H1 (cell line): Measurements from ENCODE around the gene GNG8. TPM values are rescaled to one million over a fixed set of nuclear protein-coding genes. Genes with fewer than 3 reads are reported as not detected.

Experiments used
- CTCF ChIA-PET: fragments of 300-600 bp; sonication (Branson Sonifier 250); formaldehyde crosslinking; loops from one replicate; lab custom pipeline; 2021; ENCODE audit not compliant: partially characterized antibody; lab: Charles Lee
- POLR2A ChIA-PET: fragments of 300-600 bp; sonication (Branson Sonifier 250); formaldehyde crosslinking; loops from one replicate; lab custom pipeline; 2021; ENCODE audit warnings: inconsistent platforms; ENCODE audit not compliant: partially characterized antibody; lab: Charles Lee
- DNase-seq, 2 experiments: peaks; one replicate each; pipeline versions ENCODE4 v3.0.0 to v3.0.0-alpha.2; 2010 to 2022; ENCODE audit warnings: low spot score in 2 of 2, low read depth in 1 of 2, mixed read lengths in 1 of 2
- FAIRE-seq: peaks from 2 replicates; lab custom pipeline; 2011; peaks lifted over from hg19 to GRCh38; lab: Jason Lieb, UNC
- H2AFZ ChIP-seq: 2 replicates; pipeline ENCODE4 v1.8.1; 2012; ENCODE audit warnings: low read length, inconsistent platforms
- H2AK5ac ChIP-seq: 2 replicates; pipeline ENCODE4 v1.6.1; 2013; ENCODE audit warnings: low read depth, low read length
- H2BK120ac ChIP-seq: replicated peaks from 2 replicates; pipeline ENCODE3; 2013; ENCODE audit warnings: low read depth, low read length, inconsistent platforms
- H2BK12ac ChIP-seq: 2 replicates; pipeline ENCODE4 v1.6.1; 2013; ENCODE audit warnings: low read depth, low read length
- H2BK15ac ChIP-seq: 2 replicates; pipeline ENCODE4 v1.6.1; 2013; ENCODE audit warnings: low read length
- H2BK20ac ChIP-seq: 2 replicates; pipeline ENCODE4 v1.6.1; 2013; ENCODE audit warnings: low read length
- H2BK5ac ChIP-seq: 2 replicates; pipeline ENCODE4 v1.6.1; 2013; ENCODE audit warnings: low read depth, low read length
- H3K14ac ChIP-seq: 2 replicates; pipeline ENCODE4 v1.6.1; 2013; ENCODE audit warnings: inconsistent platforms; ENCODE audit not compliant: insufficient read length
- H3K18ac ChIP-seq: 2 replicates; pipeline ENCODE4 v1.6.1; 2013; ENCODE audit warnings: low read length; ENCODE audit errors: extremely low read depth
- H3K23ac ChIP-seq: 2 replicates; pipeline ENCODE4 v1.6.1; 2013; ENCODE audit warnings: inconsistent platforms; ENCODE audit not compliant: insufficient read length
- H3K23me2 ChIP-seq: 2 replicates; pipeline ENCODE4 v1.6.1; 2013; ENCODE audit warnings: low read depth, low read length
- H3K27ac ChIP-seq: 2 replicates; pipeline ENCODE4 v1.6.1; 2011; ENCODE audit warnings: low read depth, low read length, inconsistent platforms
- H3K27me3 ChIP-seq, 4 experiments: replicated peaks in 1 of 4; 1 replicate in 1 of 4; 2 replicates in 3 of 4; pipeline versions ENCODE4 v1.6.1 to v1.8.1; 2011 to 2013; ENCODE audit warnings: low read length in 3 of 4, mild to moderate bottlenecking in 3 of 4, inconsistent platforms in 2 of 4, mixed read lengths in 2 of 4, moderate library complexity in 1 of 4; ENCODE audit not compliant: control insufficient read depth in 3 of 4, insufficient read depth in 3 of 4; ENCODE audit errors: extremely low read depth in 1 of 4
- H3K36me3 ChIP-seq, 4 experiments: 2 replicates each; pipeline versions ENCODE4 v1.6.1 to v1.8.1; 2011 to 2013; ENCODE audit warnings: mild to moderate bottlenecking in 4 of 4, low read length in 3 of 4, moderate library complexity in 2 of 4, control low read depth in 1 of 4, inconsistent platforms in 1 of 4; ENCODE audit not compliant: insufficient read depth in 4 of 4, control insufficient read depth in 2 of 4
- H3K4ac ChIP-seq: replicated peaks from 2 replicates; pipeline ENCODE3; 2013; ENCODE audit warnings: low read length, low read depth, mixed read lengths, inconsistent platforms; ENCODE audit not compliant: insufficient read length
- H3K4me1 ChIP-seq, 4 experiments: replicated peaks in 1 of 4; 1 replicate in 1 of 4; 2 replicates in 3 of 4; pipeline versions ENCODE4 v1.6.1 to v1.8.1; 2011 to 2013; ENCODE audit warnings: low read length in 3 of 4, inconsistent platforms in 2 of 4, mixed read lengths in 1 of 4; ENCODE audit not compliant: insufficient read depth in 4 of 4, control insufficient read depth in 3 of 4
- H3K4me2 ChIP-seq, 2 experiments: 2 replicates each; pipeline versions ENCODE4 v1.6.1 to v1.8.1; 2011 to 2013; ENCODE audit warnings: low read depth in 2 of 2, low read length in 2 of 2, control low read depth in 1 of 2, inconsistent platforms in 1 of 2, mild to moderate bottlenecking in 1 of 2; ENCODE audit not compliant: insufficient read depth in 1 of 2
- H3K4me3 ChIP-seq, 4 experiments: fragments of 200-600, 300-600 bp in 1 of 4; sonication (generic), shearing (Covaris generic), sonication (Bioruptor Twin) in 1 of 4; 2 replicates each; pipeline versions ENCODE4 v1.5.1 to v1.8.1; 2011 to 2016; ENCODE audit warnings: low read length in 4 of 4, low read depth in 3 of 4, control low read depth in 2 of 4, inconsistent platforms in 2 of 4, mild to moderate bottlenecking in 2 of 4, mixed read lengths in 1 of 4, moderate library complexity in 1 of 4; ENCODE audit not compliant: insufficient read depth in 2 of 4; ENCODE audit errors: extremely low read depth in 1 of 4
- H3K56ac ChIP-seq: replicated peaks from 2 replicates; pipeline ENCODE3; 2013; ENCODE audit warnings: low read depth, mild to moderate bottlenecking, mixed read lengths, low read length, inconsistent platforms; ENCODE audit not compliant: insufficient read length
- H3K79me1 ChIP-seq: 2 replicates; pipeline ENCODE4 v1.6.1; 2013; ENCODE audit warnings: low read depth, low read length, control low read depth
- H3K79me2 ChIP-seq, 2 experiments: 2 replicates each; pipeline versions ENCODE4 v1.6.1 to v1.8.1; 2012 to 2013; ENCODE audit warnings: low read length in 2 of 2, mild to moderate bottlenecking in 2 of 2, inconsistent platforms in 1 of 2; ENCODE audit not compliant: insufficient read depth in 2 of 2, control insufficient read depth in 1 of 2
- H3K9ac ChIP-seq, 4 experiments: replicated peaks in 1 of 4; 1 replicate in 1 of 4; 2 replicates in 3 of 4; pipeline versions ENCODE4 v1.6.1 to v1.8.1; 2011 to 2013; ENCODE audit warnings: low read depth in 3 of 4, low read length in 3 of 4, control low read depth in 2 of 4, mild to moderate bottlenecking in 2 of 4, moderate library complexity in 2 of 4, inconsistent platforms in 1 of 4; ENCODE audit errors: extremely low read depth in 1 of 4
- H3K9me3 ChIP-seq, 2 experiments: 2 replicates each; pipeline versions ENCODE4 v1.6.1 to v1.8.1; 2012 to 2013; ENCODE audit warnings: mild to moderate bottlenecking in 2 of 2, moderate library complexity in 2 of 2, control low read depth in 1 of 2, inconsistent platforms in 1 of 2, low read depth in 1 of 2, low read length in 1 of 2, mixed read lengths in 1 of 2; ENCODE audit not compliant: insufficient read depth in 2 of 2
- H4K20me1 ChIP-seq, 2 experiments: replicated peaks in 1 of 2; 2 replicates each; pipeline versions ENCODE3 to v1.8.1; 2011 to 2013; ENCODE audit warnings: inconsistent platforms in 2 of 2, low read length in 2 of 2, mild to moderate bottlenecking in 1 of 2; ENCODE audit not compliant: insufficient read depth in 2 of 2, control insufficient read depth in 1 of 2
- H4K5ac ChIP-seq: 2 replicates; pipeline ENCODE4 v1.6.1; 2013; ENCODE audit warnings: low read length, low read depth, mixed read lengths, inconsistent platforms; ENCODE audit not compliant: insufficient read length
- H4K8ac ChIP-seq: 2 replicates; pipeline ENCODE4 v1.8.0; 2013; ENCODE audit warnings: mild to moderate bottlenecking, moderate library complexity, low read length, inconsistent platforms; ENCODE audit not compliant: insufficient read depth; ENCODE audit errors: extremely low read depth
- H4K91ac ChIP-seq: replicated peaks from 2 replicates; pipeline ENCODE3; 2013; ENCODE audit warnings: low read length, mixed read lengths, inconsistent platforms; ENCODE audit not compliant: insufficient read length
- BACH1 ChIP-seq: IDR thresholded peaks from 2 replicates; pipeline ENCODE4 v1.6.1; 2012; ENCODE audit warnings: low read length, improper control_type of control experiment
- CEBPB ChIP-seq: IDR thresholded peaks from 2 replicates; pipeline ENCODE4 v1.6.1; 2012; ENCODE audit warnings: low read depth, low read length
- E2F6 ChIP-seq: IDR thresholded peaks from 2 replicates; pipeline ENCODE4 v1.6.1; 2012; ENCODE audit warnings: inconsistent platforms
- TBP ChIP-seq: IDR thresholded peaks from 2 replicates; pipeline ENCODE4 v1.6.1; 2011; ENCODE audit warnings: low read depth, low read length, improper control_type of control experiment
- WGBS, 2 experiments: shearing (Covaris generic) in 1 of 2; methylation state at CpG; one replicate each; pipeline versions ENCODE4 v1.1.6 to v1.1.7; 2013 to 2015; ENCODE audit warnings: low lambda C conversion rate in 2 of 2, mixed read lengths in 2 of 2, inconsistent platforms in 1 of 2, low coverage in 1 of 2, missing lambda C conversion rate in 1 of 2; ENCODE audit not compliant: insufficient replicate concordance in 2 of 2, insufficient coverage in 1 of 2, insufficient read length in 1 of 2; ENCODE audit errors: extremely low coverage in 1 of 2, missing lambda C conversion rate in 1 of 2; 5-methylcytosine and 5-hydroxymethylcytosine counted together
- polyA plus RNA-seq, 7 experiments: library from polyadenylated mRNA; depleted of rRNA in 3 of 7; stranded (reverse) in 5 of 7; unstranded in 2 of 7; fragments of >200 nt in 5 of 7; fragments of 200-250 nt in 2 of 7; gene quantifications; 1 replicate in 5 of 7; 2 replicates in 1 of 7; 4 replicates in 1 of 7; pipeline versions ENCODE4 v1.2.1 to v1.2.3, GENCODE V29; 2011 to 2013; ENCODE audit warnings: missing spikeins in 2 of 7, mixed read lengths in 2 of 7
- total RNA-seq: library from RNA; stranded (reverse); fragmentation: NEBNext Ultra II Directional; extraction: Animal tissue kit (Norgen Biotek cat#: 25700); gene quantifications from 2 replicates; pipeline ENCODE4 v1.2.1, GENCODE V29; 2021

GNG8 gene
- total and polyA plus RNA-seq, 2 of the 8 experiments (the other 6 are each of a cell fraction or from before 2014, with no cell fraction given) = not detected

- H3K4me3 ChIP-seq = no peak overlapping the region
- H3K36me3 ChIP-seq = peaks cover 0 to 9% (median 0%) of the 10 kb centered on the region in 4 experiments; a peak in 2 of 8 replicates
- CTCF ChIA-PET = interaction anchor here (18.2 kb wide), 1 partner anchor 52 kb away, joined by 341 read pairs; no protein-coding TSS in a partner anchor
- no peak overlapping the region for H3K23ac ChIP-seq
- DNase-seq = no peak
- no peaks in the 10 kb centered on the region for H3K4me1 ChIP-seq
- H4K5ac ChIP-seq = no peak overlapping the region
- 92% methylated on average over 3 of the region's 3 CpGs; no CpG with 5 or more reads in 1 of the 2 experiments for WGBS, 2 experiments
- FAIRE-seq = no peak
- H3K27me3 ChIP-seq = no peaks in the 10 kb centered on the region
- H3K9me3 ChIP-seq = no peaks in the 10 kb centered on the region
- no peak overlapping the region for H3K4me2 ChIP-seq
- no peak overlapping the region for H3K4ac ChIP-seq
- no peaks in the 10 kb centered on the region for H3K23me2 ChIP-seq
- H3K79me1 ChIP-seq = no peaks in the 10 kb centered on the region
- H2BK5ac ChIP-seq = no peak overlapping the region
- POLR2A ChIA-PET = no interaction called here
- no peak overlapping the region for H3K27ac ChIP-seq
- no peak overlapping the region for H3K18ac ChIP-seq
- no peak overlapping the region for H2AK5ac ChIP-seq
- H2BK120ac ChIP-seq = no peak overlapping the region
- no peak overlapping the region for H4K8ac ChIP-seq
- no peaks in the 10 kb centered on the region for H3K79me2 ChIP-seq
- no peak overlapping the region for H2AFZ ChIP-seq
- H3K14ac ChIP-seq = no peak overlapping the region
- H2BK20ac ChIP-seq = no peak overlapping the region
- no peak overlapping the region for H3K56ac ChIP-seq
- H3K9ac ChIP-seq = no peak overlapping the region
- peaks cover 0 to 1% of the 10 kb centered on the region in 2 experiments for H4K20me1 ChIP-seq
- no peak overlapping the region for H2BK12ac ChIP-seq
- no peak overlapping the region for H4K91ac ChIP-seq
- H2BK15ac ChIP-seq = no peak overlapping the region
- TF ChIP-seq TBP = no peak
- no peak for TF ChIP-seq BACH1
- TF ChIP-seq CEBPB = peak; percentile 33; the same call in 1 of the 2 replicates
- TF ChIP-seq E2F6 = no peak
These were observed 32.7 kb upstream of the GNG8 start for GRCh38 chr19:46668662-46669061.
